GM12892 (cell line): ENCODE data around the gene CERCAM.

Experiments
- DNase-seq: peaks from one replicate; pipeline ENCODE4 v3.0.0; 2011; ENCODE audit not compliant: insufficient read length
- FAIRE-seq: peaks from 2 replicates; lab custom pipeline; 2011; peaks lifted over from hg19 to GRCh38; lab: Jason Lieb, UNC
- POLR2A ChIP-seq: IDR thresholded peaks from 2 replicates; pipeline ENCODE4 v1.6.1; 2011; ENCODE audit warnings: low read depth, low read length, control low read depth
- POLR2AphosphoS5 ChIP-seq: IDR thresholded peaks from 2 replicates; pipeline ENCODE4 v1.6.1; 2011; ENCODE audit warnings: low read depth, low read length, control low read depth
- TAF1 ChIP-seq: IDR thresholded peaks from 2 replicates; pipeline ENCODE4 v1.6.1; 2011; ENCODE audit warnings: low read depth, mild to moderate bottlenecking, control low read depth, low read length, borderline replicate concordance

The CERCAM gene

GRCh38 chr9:128482186-128482585 is 61.5 kb downstream of the CERCAM start:
- no peak for TF ChIP-seq TAF1
- no peak for TF ChIP-seq POLR2A
- no peak for TF ChIP-seq POLR2AphosphoS5
- FAIRE-seq (no peak), DNase-seq (no peak)

GRCh38 chr9:128484686-128485413 is 64.2 kb downstream of the CERCAM start:
- no peak for TF ChIP-seq POLR2A
- TF ChIP-seq POLR2AphosphoS5, result no peak
- no peak for TF ChIP-seq TAF1
- DNase-seq (no peak), FAIRE-seq (no peak)

- DNase-seq, result no peak
- FAIRE-seq, result no peak
- no peak for TF ChIP-seq TAF1
These were observed 64.8 kb downstream of the CERCAM start for GRCh38 chr9:128485414-128485855.

GRCh38 chr9:128486201-128486600 is 65.5 kb downstream of the CERCAM start:
- TF ChIP-seq TAF1 (no peak), POLR2AphosphoS5 (no peak), POLR2A (no peak)
- DNase-seq, result no peak
- FAIRE-seq, result no peak
